Measurements from ENCODE around the gene TBX10.

DNA sequence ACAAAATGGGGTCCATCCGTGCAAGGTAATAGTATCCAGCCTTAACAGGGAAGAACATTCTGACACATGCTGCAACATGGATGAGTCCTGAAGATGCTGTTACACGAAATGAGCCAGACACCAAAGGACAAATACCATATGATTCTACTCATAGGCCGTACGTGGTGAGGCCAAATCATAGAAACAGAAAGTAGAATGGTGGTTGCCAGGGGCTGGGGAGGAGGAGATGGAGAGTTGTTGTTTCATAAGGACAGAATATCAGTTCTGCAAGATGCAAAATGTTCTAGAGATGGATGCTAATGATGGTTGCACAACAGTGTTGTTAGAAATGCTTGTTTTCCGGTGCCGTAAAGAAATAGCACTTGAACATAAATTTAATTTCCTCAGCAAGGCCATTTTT lies 2.6 kb downstream of the TBX10 start:
- no peak for TF ChIP-seq POLR2AphosphoS5 (IDR thresholded peaks at IDR 0.05; ENCODE audit: low read depth, low read length)
- no peak for TF ChIP-seq POLR2A (IDR thresholded peaks at IDR 0.05; ENCODE audit: low read depth, low read length)
- TF ChIP-seq TAF1 (IDR thresholded peaks at IDR 0.05; ENCODE audit: low read depth, low read length) = no peak
- TF ChIP-seq PAX5 (IDR thresholded peaks at IDR 0.05; ENCODE audit: insufficient read depth, low read length, severe bottlenecking) = no peak

Data from GM12891 (cell line).